ENCODE measurements around the gene FCRL3.
"Not testable (repeated sequence)": the region's sequence is repeated elsewhere in the genome, so short reads cannot be mapped to it uniquely, and the experiment has no call there.

Gene FCRL3, protein sequence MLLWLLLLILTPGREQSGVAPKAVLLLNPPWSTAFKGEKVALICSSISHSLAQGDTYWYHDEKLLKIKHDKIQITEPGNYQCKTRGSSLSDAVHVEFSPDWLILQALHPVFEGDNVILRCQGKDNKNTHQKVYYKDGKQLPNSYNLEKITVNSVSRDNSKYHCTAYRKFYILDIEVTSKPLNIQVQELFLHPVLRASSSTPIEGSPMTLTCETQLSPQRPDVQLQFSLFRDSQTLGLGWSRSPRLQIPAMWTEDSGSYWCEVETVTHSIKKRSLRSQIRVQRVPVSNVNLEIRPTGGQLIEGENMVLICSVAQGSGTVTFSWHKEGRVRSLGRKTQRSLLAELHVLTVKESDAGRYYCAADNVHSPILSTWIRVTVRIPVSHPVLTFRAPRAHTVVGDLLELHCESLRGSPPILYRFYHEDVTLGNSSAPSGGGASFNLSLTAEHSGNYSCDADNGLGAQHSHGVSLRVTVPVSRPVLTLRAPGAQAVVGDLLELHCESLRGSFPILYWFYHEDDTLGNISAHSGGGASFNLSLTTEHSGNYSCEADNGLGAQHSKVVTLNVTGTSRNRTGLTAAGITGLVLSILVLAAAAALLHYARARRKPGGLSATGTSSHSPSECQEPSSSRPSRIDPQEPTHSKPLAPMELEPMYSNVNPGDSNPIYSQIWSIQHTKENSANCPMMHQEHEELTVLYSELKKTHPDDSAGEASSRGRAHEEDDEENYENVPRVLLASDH

DNA sequence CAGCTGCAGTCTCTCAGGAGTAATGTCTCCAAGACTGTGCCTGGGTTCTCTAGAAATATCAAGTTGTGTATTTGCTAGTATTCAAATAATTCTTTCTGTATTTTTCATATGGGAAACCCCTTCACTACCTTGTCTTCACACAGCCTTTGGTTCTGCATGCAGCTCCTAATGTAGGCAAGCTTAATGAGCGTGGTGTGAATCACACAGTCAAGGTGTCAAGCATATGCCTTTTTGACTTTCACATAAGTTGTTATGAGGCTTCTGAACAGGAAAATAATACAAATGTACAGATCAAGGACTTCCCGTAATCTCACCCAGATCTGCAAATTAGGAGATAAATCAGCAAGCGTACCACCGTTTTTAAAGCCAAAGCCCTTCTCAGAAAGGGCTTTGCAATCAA is at the start of gene FCRL3:
Gene FCRL3 (minus strand): TSS at position 38 of the 400 bp plus-strand sequence. CDS start 280 bp downstream, outside the sequence.
- no peak for DNase-seq (ENCODE audit: low read depth)

DNA sequence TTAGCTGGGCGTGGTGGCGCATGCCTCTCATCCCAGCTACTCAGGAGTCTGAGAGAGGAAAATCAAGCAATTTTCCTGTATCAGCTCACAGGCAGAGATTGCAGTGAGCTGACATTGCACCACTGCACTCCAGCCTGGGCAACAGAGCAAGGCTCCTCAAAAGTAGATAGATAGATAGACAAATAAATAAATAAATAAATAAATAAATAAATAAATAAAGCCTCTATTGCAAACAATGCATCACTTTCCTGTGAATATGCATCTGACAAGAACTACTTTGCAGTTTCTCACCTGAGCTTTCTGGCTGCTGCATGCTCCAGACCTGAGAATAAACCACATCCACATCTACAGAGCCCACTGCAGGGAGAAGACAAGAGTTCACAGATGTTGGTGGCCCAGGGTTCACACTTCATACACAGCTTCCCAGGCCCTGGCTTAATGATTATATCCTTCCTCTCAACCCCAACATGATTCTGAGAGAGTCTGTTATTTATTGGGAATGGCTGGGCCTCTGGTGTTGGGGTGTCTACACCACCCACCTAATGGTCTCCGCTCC is 47.8 kb upstream of the FCRL3 start:
- no peak for DNase-seq (ENCODE audit: low read depth)

GRCh38 chr1:157739229-157739901 is 38.8 kb upstream of the FCRL3 start:
- DNase-seq (ENCODE audit: low read depth), result no peak

- DNase-seq (ENCODE audit: low read depth), result not testable (repeated sequence)
Observed at GRCh38 chr1:157735991-157736390, 35.4 kb upstream of the FCRL3 start.

DNA sequence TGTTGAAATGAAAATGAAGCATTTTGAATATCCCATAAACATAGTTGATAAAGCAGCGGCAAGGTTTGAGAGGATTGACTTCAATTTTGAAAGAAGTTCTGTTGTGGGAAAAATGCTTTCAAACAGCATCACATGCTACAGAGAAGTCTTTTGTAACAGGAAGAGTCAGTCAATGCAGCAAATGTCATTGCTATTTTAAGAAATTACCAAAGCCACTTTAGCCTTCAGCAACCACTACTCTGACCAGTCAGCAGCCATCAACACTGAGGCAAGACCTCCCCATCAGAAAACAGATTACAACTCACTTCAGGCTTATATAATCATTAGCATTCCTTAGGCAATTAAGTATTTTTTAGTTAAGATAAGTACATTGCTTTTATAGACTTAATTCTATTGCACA is 33.8 kb upstream of the FCRL3 start:
- no peak for DNase-seq (ENCODE audit: low read depth)

- no peak for DNase-seq (ENCODE audit: low read depth)
Observed at GRCh38 chr1:157732755-157733154, 32.2 kb upstream of the FCRL3 start.

GRCh38 chr1:157725221-157725577 is 24.6 kb upstream of the FCRL3 start:
- no peak for DNase-seq (ENCODE audit: low read depth)

GRCh38 chr1:157724537-157725220 is 24.1 kb upstream of the FCRL3 start:
- no peak for DNase-seq (ENCODE audit: low read depth)

GRCh38 chr1:157723157-157723556 is 22.6 kb upstream of the FCRL3 start:
- no peak for DNase-seq (ENCODE audit: low read depth)

- DNase-seq (ENCODE audit: low read depth), result no peak
Observed at GRCh38 chr1:157721985-157722384, 21.4 kb upstream of the FCRL3 start.

DNA sequence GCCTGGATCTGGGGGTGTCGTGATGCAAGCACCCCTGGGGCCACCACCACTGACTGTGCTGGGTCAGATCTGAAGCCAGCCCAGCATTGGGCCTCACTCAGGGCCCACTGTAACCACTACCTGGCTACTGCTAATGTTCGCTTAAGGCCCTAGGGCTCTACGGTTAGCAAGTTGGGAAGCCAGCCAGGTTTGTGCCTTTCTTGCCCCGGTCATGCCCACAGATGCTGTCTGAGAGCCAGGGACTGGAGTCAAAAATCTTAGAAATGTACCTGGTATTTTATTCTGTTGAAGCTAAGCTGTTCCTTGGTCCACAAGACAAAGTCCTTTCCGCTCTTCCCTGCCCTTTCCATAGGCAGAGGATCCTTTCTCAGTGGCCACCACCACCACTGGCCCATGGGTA is 15.2 kb upstream of the FCRL3 start:
- no peak for DNase-seq (ENCODE audit: low read depth)

DNA sequence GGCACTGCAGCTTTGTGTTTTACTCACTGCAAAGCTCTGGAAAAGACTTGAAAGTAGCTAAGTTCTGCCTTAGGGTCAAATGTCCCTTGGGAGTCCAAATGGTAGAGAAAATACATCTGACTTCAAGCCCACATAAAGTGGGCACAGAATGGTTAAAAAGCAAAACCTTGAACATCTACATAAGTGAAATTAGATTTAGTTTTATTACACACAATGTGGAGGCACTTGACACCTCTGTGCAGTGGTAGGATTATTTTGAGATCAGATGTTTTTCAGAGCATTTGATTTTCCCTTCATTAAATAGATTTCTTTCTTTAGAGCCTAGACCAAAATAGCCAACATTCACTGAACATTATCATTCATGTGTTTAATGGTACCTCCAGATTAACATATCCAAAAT is 11.2 kb upstream of the FCRL3 start:
- DNase-seq (ENCODE audit: low read depth), result no peak

DNA sequence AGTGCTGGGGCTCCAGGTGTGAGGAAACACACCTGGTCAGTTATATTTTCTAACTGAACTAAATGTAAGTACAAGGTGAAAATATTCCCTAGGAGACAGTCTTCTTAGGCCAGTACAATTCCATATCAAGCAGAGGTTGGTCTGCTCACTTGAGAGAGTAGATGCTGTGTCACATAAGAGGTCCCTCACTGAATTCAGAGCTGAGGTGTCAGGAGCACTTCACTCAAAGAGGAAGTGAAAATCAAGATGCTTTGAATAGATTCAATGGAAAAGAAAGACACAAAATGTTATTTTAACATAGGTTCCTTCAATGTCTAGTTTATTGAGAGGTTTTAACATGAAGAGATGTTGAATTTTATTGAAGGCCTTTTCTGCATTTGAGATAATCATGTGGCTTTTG is 4.3 kb upstream of the FCRL3 start:
- DNase-seq (ENCODE audit: low read depth), result no peak

DNA sequence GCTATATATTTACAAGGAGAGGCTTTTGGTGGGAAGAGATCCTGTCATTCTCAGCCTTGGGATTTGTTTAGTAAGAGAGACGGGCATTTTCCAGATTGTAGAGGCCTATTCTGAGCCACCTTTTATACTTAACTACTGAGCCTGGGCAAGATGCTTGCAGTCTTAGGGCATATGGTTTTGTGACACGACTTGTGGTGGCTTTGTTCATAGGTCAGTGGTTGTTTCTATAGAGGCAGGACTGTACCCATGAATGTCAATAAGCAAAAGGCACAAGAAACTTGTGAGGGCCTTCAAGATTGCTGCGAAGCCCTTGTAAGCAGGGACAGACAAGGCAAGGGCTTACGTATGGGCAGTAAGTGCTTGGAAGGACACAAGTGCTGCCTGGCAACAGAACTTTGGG is 3.4 kb upstream of the FCRL3 start:
- DNase-seq (ENCODE audit: low read depth), result no peak

- no peak for DNase-seq (ENCODE audit: low read depth)
Observed at GRCh38 chr1:157702308-157702825, 1.8 kb upstream of the FCRL3 start.

DNA sequence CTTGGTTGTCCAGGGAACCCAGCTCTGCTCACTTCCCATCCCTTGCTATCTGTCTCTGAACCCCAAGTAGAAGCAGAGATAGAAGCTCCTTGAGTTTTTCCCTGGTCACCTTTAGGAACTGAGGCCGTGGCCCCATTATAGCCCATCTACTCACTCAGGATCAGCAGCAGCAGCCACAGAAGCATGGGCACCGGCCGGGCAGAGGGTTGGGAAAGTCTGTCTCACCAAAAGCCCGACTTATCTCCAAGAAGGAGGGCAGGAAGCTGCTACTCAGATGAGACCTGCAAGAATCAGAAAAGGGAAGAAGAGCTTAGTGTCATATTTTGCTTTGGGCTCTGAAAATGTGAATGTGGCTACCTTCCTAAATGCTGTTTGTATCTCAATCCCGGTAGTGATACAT is 264 bp downstream of the FCRL3 start:
- DNase-seq (ENCODE audit: low read depth), result no peak

DNA sequence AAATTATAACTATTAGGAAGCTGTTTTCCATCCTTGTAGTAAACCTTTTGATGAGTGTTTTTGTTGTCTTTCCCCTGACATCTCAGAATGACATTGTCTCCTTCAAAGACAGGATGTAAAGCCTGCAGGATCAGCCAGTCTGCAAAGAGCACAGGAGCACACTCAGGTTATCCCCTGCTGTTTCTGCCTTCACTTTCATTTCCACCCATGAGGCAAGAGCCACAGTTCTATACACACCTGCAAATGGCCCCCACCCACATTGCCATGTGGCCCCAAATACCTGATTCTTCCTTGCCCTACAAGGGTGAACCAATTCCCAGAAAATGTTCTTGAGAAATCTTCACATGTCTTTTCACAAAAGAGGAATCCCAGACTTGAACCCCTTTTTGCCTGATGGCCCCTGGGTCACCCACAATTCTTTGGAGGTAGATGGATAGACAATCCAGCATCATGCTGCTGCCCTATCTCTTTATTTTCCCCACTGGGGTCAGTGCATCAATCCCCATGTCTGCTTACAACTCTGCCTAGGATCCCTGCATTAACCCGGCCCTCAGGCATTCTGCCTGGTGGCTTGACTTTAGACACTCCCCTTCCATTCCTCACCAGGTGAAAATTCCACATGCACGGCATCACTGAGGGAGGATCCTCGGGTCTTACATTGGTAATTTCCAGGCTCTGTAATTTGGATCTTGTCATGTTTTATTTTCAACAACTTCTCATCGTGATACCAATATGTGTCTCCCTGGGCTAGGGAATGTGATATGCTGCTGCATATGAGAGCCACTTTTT is 2.6 kb downstream of the FCRL3 start:
- DNase-seq (ENCODE audit: low read depth), result no peak

DNA sequence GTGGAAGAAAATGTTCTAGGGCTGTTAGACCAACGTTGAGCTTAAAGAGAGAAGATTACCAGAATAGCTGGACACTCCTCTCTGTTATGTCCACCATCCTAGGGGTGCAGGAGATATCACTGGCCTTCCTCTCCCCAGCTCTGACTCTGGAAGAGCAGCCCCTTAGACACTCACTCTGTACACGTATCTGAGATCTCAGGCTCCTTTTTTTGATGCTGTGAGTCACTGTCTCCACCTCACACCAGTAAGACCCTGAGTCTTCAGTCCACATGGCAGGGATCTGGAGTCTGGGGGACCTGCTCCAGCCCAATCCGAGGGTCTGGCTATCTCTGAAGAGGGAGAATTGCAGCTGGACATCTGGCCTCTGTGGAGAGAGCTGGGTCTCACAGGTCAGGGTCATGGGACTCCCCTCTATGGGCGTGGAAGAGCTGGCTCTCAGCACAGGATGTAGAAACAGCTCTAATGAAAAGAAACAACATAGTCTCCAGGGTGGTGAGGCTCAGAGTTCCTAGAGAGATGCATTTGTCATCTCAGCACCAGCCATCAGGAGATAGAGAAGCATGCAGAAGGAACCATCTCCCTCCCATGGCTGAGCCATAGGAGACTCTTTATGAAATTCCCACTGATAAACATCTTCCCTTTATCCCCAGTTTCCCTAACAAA is 3.5 kb downstream of the FCRL3 start:
- DNase-seq (ENCODE audit: low read depth), result no peak

DNA sequence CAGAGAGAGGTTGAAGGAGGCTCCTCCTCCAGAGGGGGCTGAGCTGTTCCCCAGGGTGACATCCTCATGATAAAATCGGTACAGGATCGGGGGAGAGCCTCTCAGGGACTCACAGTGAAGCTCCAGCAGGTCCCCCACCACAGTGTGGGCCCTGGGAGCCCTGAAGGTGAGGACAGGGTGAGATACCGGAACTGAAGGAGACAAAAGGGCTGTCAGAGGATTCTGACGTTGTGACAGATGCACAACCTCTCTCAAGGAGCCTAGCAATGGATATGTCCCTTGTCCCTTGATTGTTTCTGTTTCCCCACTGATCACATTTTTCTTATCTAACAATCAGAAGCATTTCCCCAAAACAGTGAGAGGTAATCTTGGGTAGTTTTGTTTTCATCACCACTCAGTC is 5.2 kb downstream of the FCRL3 start:
- DNase-seq (ENCODE audit: low read depth), result no peak

GRCh38 chr1:157691285-157691920 is 9.2 kb downstream of the FCRL3 start:
- DNase-seq (ENCODE audit: low read depth), result no peak

All from activated T-cell treated with anti-CD3 and anti-CD28 coated beads for 1 hour (primary cell).